Esophagus muscularis mucosa (tissue), 4 donors: ENCODE results near the gene SUCNR1. TPM values are rescaled to one million over a fixed set of nuclear protein-coding genes. Genes with fewer than 3 reads are reported as not detected.

Experiments
- DNase-seq: peaks from one replicate; pipeline ENCODE4 v3.0.0-alpha.2; 2017; ENCODE audit errors: extremely low spot score
- H3K27ac ChIP-seq, 4 donors: fragments of 200-600 bp; sonication (generic); replicated peaks in 1 of 4; 1 replicate in 3 of 4; 2 replicates in 1 of 4; pipeline ENCODE4 v1.5.1; 2016 to 2019; ENCODE audit warnings: mild to moderate bottlenecking in 1 of 4
- H3K27me3 ChIP-seq, 4 donors: fragments of 200-600 bp; sonication (generic); one replicate each; pipeline versions ENCODE4 v1.5.1 to v1.6.0; 2016 to 2019
- H3K36me3 ChIP-seq, 4 donors: fragments of 200-600 bp; sonication (generic); one replicate each; pipeline ENCODE4 v1.5.1; 2016 to 2019
- H3K4me1 ChIP-seq, 4 donors: fragments of 200-600 bp; sonication (generic); one replicate each; pipeline ENCODE4 v1.5.1; 2016 to 2019
- H3K4me3 ChIP-seq, 4 donors: fragments of 200-600 bp; sonication (generic); 1 replicate in 2 of 4; 2 replicates in 2 of 4; pipeline ENCODE4 v1.5.1; 2016 to 2019; ENCODE audit warnings: mild to moderate bottlenecking in 4 of 4, moderate library complexity in 1 of 4
- H3K9me3 ChIP-seq, 4 donors: fragments of 200-600 bp; sonication (generic); 1 replicate in 3 of 4; 2 replicates in 1 of 4; pipeline ENCODE4 v1.5.1; 2016 to 2019
- CTCF ChIP-seq, 3 experiments: fragments of 200-600 bp in 2 of 3; fragments of 450-650 bp in 1 of 3; sonication (generic) in 2 of 3; IDR thresholded peaks; one replicate each; pipeline ENCODE4 v1.5.1; 2017 to 2019; ENCODE audit warnings: antibody characterized with exemption in 3 of 3, mild to moderate bottlenecking in 2 of 3, moderate library complexity in 1 of 3
- EP300 ChIP-seq: sonication (generic); formaldehyde crosslinking; IDR thresholded peaks from one replicate; pipeline ENCODE4 v1.6.1; 2017; ENCODE audit warnings: antibody characterized with exemption
- POLR2A ChIP-seq: fragments of 450-650 bp; IDR thresholded peaks from one replicate; pipeline ENCODE4 v1.6.1; 2017; ENCODE audit warnings: antibody characterized with exemption, moderate library complexity, mild to moderate bottlenecking, low read depth
- POLR2AphosphoS5 ChIP-seq, 2 donors: sonication (generic); formaldehyde crosslinking; IDR thresholded peaks; one replicate each; pipeline ENCODE4 v1.6.1; 2017; ENCODE audit warnings: antibody characterized with exemption in 2 of 2
- WGBS: methylation state at CpG from one replicate; pipeline ENCODE4 v1.1.5; 2018; 5-methylcytosine and 5-hydroxymethylcytosine counted together
- intact Hi-C: fragments of 100-400 bp; cut with DNase I; formaldehyde crosslinking; loops from one replicate; pipeline ENCODE4 v1.15.1; 2023
- total RNA-seq, 4 donors: library from RNA; depleted of rRNA; stranded (reverse); fragments of >200 nt; gene quantifications; one replicate each; pipeline versions ENCODE4 v1.1.0 to v1.2.1, GENCODE V29; 2016

SUCNR1 gene
- total RNA-seq, 4 donors from 2014 or later = under 0.01 to 0.33 (median 0.15) TPM

DNA sequence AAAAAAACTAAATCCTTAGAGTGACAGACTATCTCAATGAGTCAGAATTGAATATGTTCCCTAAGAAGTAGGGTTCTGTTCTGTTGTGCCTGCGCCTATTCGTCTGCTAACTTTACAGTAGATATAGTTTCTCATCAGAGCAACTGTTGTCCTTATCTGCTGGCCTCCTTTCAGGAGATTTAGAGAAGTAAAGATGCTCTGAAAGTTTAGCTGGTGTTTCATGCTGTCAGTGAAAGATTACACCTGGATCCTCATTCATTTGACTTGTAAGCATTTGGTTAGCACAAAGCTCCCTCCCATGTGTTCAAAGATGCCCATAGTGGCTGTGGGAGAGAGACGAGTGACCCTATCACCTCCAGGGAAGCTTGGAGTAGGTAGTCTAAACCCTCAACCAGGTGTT is 35.0 kb downstream of the SUCNR1 start:
- peaks cover 0 to 4% (median 0%) of the 10 kb centered on the region in 4 donors for H3K9me3 ChIP-seq
- TF ChIP-seq POLR2A (no peak), CTCF (IDR thresholded peaks at IDR 0.05) (no peak), POLR2AphosphoS5 (IDR thresholded peaks at IDR 0.05) (no peak), EP300 (no peak)
- WGBS = 93% methylated on average over 3 of the region's 3 CpGs

GRCh38 chr3:151909681-151910405 is 36.4 kb downstream of the SUCNR1 start:
- intact Hi-C loops = loop anchor here (10.0 kb wide), 1 partner anchor 445 kb away; the partner anchor contains the start of gene IGSF10

More for the DNA sequence above, 35.0 kb downstream of the SUCNR1 start:
- Histone ChIP-seq H3K4me3 (no peak overlapping the region), H3K27me3 (no peaks in the 10 kb centered on the region), H3K4me1 (peaks cover 8 to 35% (median 26%) of the 10 kb centered on the region in 4 donors), H3K36me3 (no peaks in the 10 kb centered on the region), H3K27ac (no peak overlapping the region)
- intact Hi-C loops = no loop called here
- DNase-seq = no peak

GRCh38 chr3:151911462-151911861 is 38.0 kb downstream of the SUCNR1 start:
- Histone ChIP-seq H3K4me3 (no peak overlapping the region), H3K9me3 (peaks cover 0 to 4% (median 0%) of the 10 kb centered on the region in 4 donors), H3K4me1 (peaks cover 0 to 22% (median 14%) of the 10 kb centered on the region in 4 donors), H3K36me3 (no peaks in the 10 kb centered on the region), H3K27me3 (no peaks in the 10 kb centered on the region), H3K27ac (no peak overlapping the region)
- 94% methylated on average over 1 of the region's 1 CpG for WGBS
- no peak for DNase-seq
- intact Hi-C loops = loop anchor here (10.0 kb wide), 1 partner anchor 447 kb away; the partner anchor contains the start of gene IGSF10
- TF ChIP-seq CTCF (IDR thresholded peaks at IDR 0.05) = no peak
- TF ChIP-seq EP300 = no peak
- TF ChIP-seq POLR2A = no peak
- no peak for TF ChIP-seq POLR2AphosphoS5 (IDR thresholded peaks at IDR 0.05)

More at GRCh38 chr3:151909681-151910405, 36.4 kb downstream of the SUCNR1 start:
- H3K27ac ChIP-seq = peak overlapping the region in 1 of 4 donors; percentile 2
- WGBS = 21% methylated on average over 1 of the region's 1 CpG
- peaks cover 0 to 22% (median 14%) of the 10 kb centered on the region in 4 donors for H3K4me1 ChIP-seq
- no peak overlapping the region for H3K4me3 ChIP-seq
- H3K36me3 ChIP-seq = no peaks in the 10 kb centered on the region
- no peak for DNase-seq
- TF ChIP-seq POLR2A (no peak), CTCF (IDR thresholded peaks at IDR 0.05) (no peak), EP300 (no peak), POLR2AphosphoS5 (IDR thresholded peaks at IDR 0.05) (no peak)
- no peaks in the 10 kb centered on the region for H3K27me3 ChIP-seq
- H3K9me3 ChIP-seq = peaks cover 0 to 4% (median 0%) of the 10 kb centered on the region in 4 donors

GRCh38 chr3:151912028-151912427 is 38.6 kb downstream of the SUCNR1 start:
- no peak overlapping the region for H3K27ac ChIP-seq
- intact Hi-C loops = loop anchor here (10.0 kb wide), 1 partner anchor 447 kb away; the partner anchor contains the start of gene IGSF10
- peaks cover 0 to 4% (median 0%) of the 10 kb centered on the region in 4 donors for H3K9me3 ChIP-seq
- H3K4me1 ChIP-seq = peaks cover 0 to 22% (median 14%) of the 10 kb centered on the region in 4 donors
- no peaks in the 10 kb centered on the region for H3K27me3 ChIP-seq
- WGBS = 26% methylated on average over 1 of the region's 1 CpG
- H3K36me3 ChIP-seq = no peaks in the 10 kb centered on the region
- DNase-seq = no peak
- H3K4me3 ChIP-seq = no peak overlapping the region
- TF ChIP-seq POLR2A (no peak), EP300 (no peak), CTCF (IDR thresholded peaks at IDR 0.05) (no peak), POLR2AphosphoS5 (IDR thresholded peaks at IDR 0.05) (no peak)
